PC-9 (cell line): ENCODE data around the gene TBL1Y. TPM values are rescaled to one million over a fixed set of nuclear protein-coding genes. Genes with fewer than 3 reads are reported as not detected.

Source experiments
- BruUV-seq: library from RNA; stranded (reverse); fragments of 400-500 nt; replicated peaks from 2 replicates; lab custom pipeline; 2021; lab: Mats Ljungman, UMichigan
- CTCF ChIA-PET: fragments of 300-600 bp; sonication (Branson Sonifier 250); formaldehyde crosslinking; loops from one replicate; lab custom pipeline; 2022; ENCODE audit warnings: antibody characterized with exemption; lab: Charles Lee
- POLR2A ChIA-PET: fragments of 300-600 bp; sonication (Branson Sonifier 250); formaldehyde crosslinking; loops from one replicate; lab custom pipeline; 2022; ENCODE audit warnings: antibody characterized with exemption; ENCODE audit not compliant: unreplicated experiment; lab: Charles Lee
- DNase-seq, 2 experiments: peaks; one replicate each; pipeline versions ENCODE4 v3.0.0 to v3.0.0-alpha.2; 2015 to 2022; ENCODE audit warnings: mixed read lengths in 1 of 2
- H2AFZ ChIP-seq: fragments of 200-600 bp; sonication (generic); 2 replicates; pipeline ENCODE4 v1.8.1; 2017; ENCODE audit warnings: antibody characterized with exemption
- H3F3A ChIP-seq: fragments of 200-600 bp; sonication (generic); 2 replicates; pipeline ENCODE4 v1.8.1; 2017; ENCODE audit warnings: antibody characterized with exemption, mild to moderate bottlenecking, low read depth; ENCODE audit not compliant: insufficient read depth
- H3K27ac ChIP-seq: fragments of 200-600 bp; sonication (generic); 2 replicates; pipeline ENCODE4 v1.6.1; 2016; ENCODE audit warnings: mixed run types
- H3K27me3 ChIP-seq: fragments of 200-600 bp; sonication (generic); 2 replicates; pipeline ENCODE4 v1.6.1; 2016; ENCODE audit warnings: low read depth, mixed run types; ENCODE audit not compliant: insufficient read depth
- H3K36me3 ChIP-seq: fragments of 200-600 bp; sonication (generic); 2 replicates; pipeline ENCODE4 v1.6.1; 2016; ENCODE audit warnings: low read depth, mixed run types
- H3K4me1 ChIP-seq: fragments of 200-600 bp; sonication (generic); replicated peaks from 2 replicates; pipeline ENCODE4 v1.6.1; 2016; ENCODE audit warnings: mixed run types; ENCODE audit not compliant: insufficient read depth
- H3K4me2 ChIP-seq: fragments of 200-600 bp; sonication (generic); 2 replicates; pipeline ENCODE4 v1.6.1; 2017; ENCODE audit warnings: mixed run types
- H3K4me3 ChIP-seq: fragments of 200-600 bp; sonication (generic); 2 replicates; pipeline ENCODE4 v1.6.1; 2016; ENCODE audit warnings: mixed run types
- H3K79me2 ChIP-seq: fragments of 200-600 bp; sonication (generic); 2 replicates; pipeline ENCODE4 v1.6.1; 2017; ENCODE audit warnings: low read depth, mixed run types
- H3K9me2 ChIP-seq: fragments of 200-600 bp; sonication (generic); 2 replicates; pipeline ENCODE4 v1.8.1; 2017; ENCODE audit warnings: mild to moderate bottlenecking; ENCODE audit not compliant: insufficient read depth
- H3K9me3 ChIP-seq: fragments of 200-600 bp; sonication (generic); 2 replicates; pipeline ENCODE4 v1.8.1; 2016; ENCODE audit warnings: low read depth; ENCODE audit not compliant: insufficient read depth
- H4K20me1 ChIP-seq: fragments of 200-600 bp; sonication (generic); 2 replicates; pipeline ENCODE4 v1.8.1; 2017; ENCODE audit not compliant: insufficient read depth
- EZH2 ChIP-seq: fragments of 200-600 bp; sonication (generic); IDR thresholded peaks from 2 replicates; pipeline ENCODE4 v1.8.0; 2017; ENCODE audit warnings: antibody characterized with exemption, low read depth
- intact Hi-C: fragments of 100-400 bp; cut with micrococcal nuclease; formaldehyde crosslinking; loops from one replicate; pipeline ENCODE4 v1.10.0; 2022; ENCODE audit not compliant: unreplicated experiment
- total RNA-seq: library from RNA; stranded (reverse); gene quantifications from 2 replicates; pipeline ENCODE4 v1.2.3, GENCODE V29; 2021
- TF ChIP-seq, protein P1 (sequence below): fragments of 200-600 bp; sonication (generic); conservative IDR thresholded peaks from 2 replicates; pipeline ENCODE4 v1.6.1; 2017; ENCODE audit warnings: mixed run types, antibody characterized with exemption, mild to moderate bottlenecking, moderate library complexity

TBL1Y gene
- total RNA-seq, 1 experiment from 2014 or later: not detected

DNA sequence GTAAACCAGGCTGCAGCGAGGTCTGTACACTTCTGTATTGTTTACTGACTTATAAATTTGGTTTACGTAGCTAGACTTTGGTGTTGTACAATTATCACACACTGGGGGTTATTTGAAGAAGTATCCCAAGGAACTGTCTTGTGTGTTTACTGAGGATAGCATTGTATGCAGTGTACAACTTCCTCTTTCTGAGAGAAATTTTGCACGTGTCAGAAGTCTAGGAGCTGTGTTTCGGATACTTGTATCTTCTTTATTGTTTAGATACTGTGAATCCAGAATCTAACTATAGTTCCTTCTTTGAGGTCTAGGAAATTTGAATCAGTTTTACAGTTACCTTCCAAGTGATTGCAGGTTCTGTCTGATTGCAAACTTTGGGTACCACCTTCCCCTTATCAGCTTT, 64.5 kb downstream of the TBL1Y start:
- CTCF ChIA-PET: no interaction called here
- BruUV-seq: no TSS peak
- Histone ChIP-seq H2AFZ (no peak overlapping the region), H3K9me3 (no peaks in the 10 kb centered on the region), H3K79me2 (no peaks in the 10 kb centered on the region), H3K27ac (no peak overlapping the region), H4K20me1 (no peaks in the 10 kb centered on the region), H3K9me2 (no peaks in the 10 kb centered on the region), H3K27me3 (no peaks in the 10 kb centered on the region), H3K4me1 (no peaks in the 10 kb centered on the region), H3K4me3 (no peak overlapping the region), H3F3A (no peaks in the 10 kb centered on the region), H3K4me2 (no peak overlapping the region), H3K36me3 (no peaks in the 10 kb centered on the region)
- DNase-seq: no peak
- intact Hi-C loops: no loop called here
- POLR2A ChIA-PET: no interaction called here
- no peak for TF ChIP-seq EZH2
- TF ChIP-seq, protein P1, sequence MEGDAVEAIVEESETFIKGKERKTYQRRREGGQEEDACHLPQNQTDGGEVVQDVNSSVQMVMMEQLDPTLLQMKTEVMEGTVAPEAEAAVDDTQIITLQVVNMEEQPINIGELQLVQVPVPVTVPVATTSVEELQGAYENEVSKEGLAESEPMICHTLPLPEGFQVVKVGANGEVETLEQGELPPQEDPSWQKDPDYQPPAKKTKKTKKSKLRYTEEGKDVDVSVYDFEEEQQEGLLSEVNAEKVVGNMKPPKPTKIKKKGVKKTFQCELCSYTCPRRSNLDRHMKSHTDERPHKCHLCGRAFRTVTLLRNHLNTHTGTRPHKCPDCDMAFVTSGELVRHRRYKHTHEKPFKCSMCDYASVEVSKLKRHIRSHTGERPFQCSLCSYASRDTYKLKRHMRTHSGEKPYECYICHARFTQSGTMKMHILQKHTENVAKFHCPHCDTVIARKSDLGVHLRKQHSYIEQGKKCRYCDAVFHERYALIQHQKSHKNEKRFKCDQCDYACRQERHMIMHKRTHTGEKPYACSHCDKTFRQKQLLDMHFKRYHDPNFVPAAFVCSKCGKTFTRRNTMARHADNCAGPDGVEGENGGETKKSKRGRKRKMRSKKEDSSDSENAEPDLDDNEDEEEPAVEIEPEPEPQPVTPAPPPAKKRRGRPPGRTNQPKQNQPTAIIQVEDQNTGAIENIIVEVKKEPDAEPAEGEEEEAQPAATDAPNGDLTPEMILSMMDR: no peak

DNA sequence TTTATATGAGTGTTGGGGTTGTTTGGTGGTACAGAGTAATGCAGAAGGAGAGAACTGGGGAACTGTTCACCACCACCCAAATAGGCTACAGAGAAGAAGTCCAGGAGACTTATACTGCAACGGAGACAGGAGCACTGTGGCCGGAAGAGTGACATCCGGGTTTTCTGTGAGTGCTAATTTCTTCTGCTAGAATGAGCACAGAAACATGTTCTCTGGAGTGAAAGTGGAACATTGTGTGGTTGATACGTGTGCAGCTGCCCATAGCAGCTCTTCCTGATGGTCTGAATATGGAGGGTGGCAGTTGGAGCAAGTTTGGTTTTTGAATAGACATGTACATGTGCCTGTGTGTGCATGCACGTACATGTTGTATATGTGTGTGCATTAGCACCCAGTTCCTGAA, 67.3 kb downstream of the TBL1Y start:
- H3K4me2 ChIP-seq: no peak overlapping the region
- no peaks in the 10 kb centered on the region for H3K9me3 ChIP-seq
- H3K27me3 ChIP-seq: no peaks in the 10 kb centered on the region
- ChIA-PET POLR2A (no interaction called here), CTCF (no interaction called here)
- BruUV-seq: no TSS peak
- H3K9me2 ChIP-seq: no peaks in the 10 kb centered on the region
- TF ChIP-seq, protein P1: no peak
- TF ChIP-seq EZH2: no peak
- no peak overlapping the region for H3K4me3 ChIP-seq
- H4K20me1 ChIP-seq: no peaks in the 10 kb centered on the region
- no peak overlapping the region for H2AFZ ChIP-seq
- no peaks in the 10 kb centered on the region for H3K4me1 ChIP-seq
- H3K79me2 ChIP-seq: no peaks in the 10 kb centered on the region
- no peaks in the 10 kb centered on the region for H3F3A ChIP-seq
- intact Hi-C loops: no loop called here
- H3K27ac ChIP-seq: no peak overlapping the region
- no peak for DNase-seq
- H3K36me3 ChIP-seq: no peaks in the 10 kb centered on the region

DNA sequence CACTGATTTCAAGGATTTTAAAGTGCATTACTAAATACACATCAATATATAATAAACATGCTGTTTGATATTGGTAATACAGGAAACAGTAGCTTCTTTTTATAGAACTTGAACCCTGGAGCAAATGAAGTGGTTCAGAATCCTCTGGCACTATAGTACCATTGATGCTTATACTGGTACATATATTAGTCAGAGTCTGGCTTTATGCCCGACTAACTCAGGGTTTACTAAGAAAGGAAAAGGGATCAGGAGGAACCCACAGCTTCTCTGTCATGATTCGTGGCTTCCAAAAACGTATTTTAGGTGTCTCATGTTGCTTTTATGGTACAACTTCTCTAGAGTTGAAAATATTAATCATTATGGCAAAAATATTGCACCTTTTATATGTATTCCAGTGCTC, 72.7 kb downstream of the TBL1Y start:
- H3F3A ChIP-seq: no peaks in the 10 kb centered on the region
- H3K27ac ChIP-seq: no peak overlapping the region
- no peak overlapping the region for H2AFZ ChIP-seq
- POLR2A ChIA-PET: no interaction called here
- intact Hi-C loops: no loop called here
- H3K4me2 ChIP-seq: no peak overlapping the region
- no peaks in the 10 kb centered on the region for H4K20me1 ChIP-seq
- BruUV-seq: no TSS peak
- H3K27me3 ChIP-seq: no peaks in the 10 kb centered on the region
- H3K36me3 ChIP-seq: no peaks in the 10 kb centered on the region
- TF ChIP-seq EZH2: no peak
- TF ChIP-seq, protein P1: no peak
- H3K9me2 ChIP-seq: no peaks in the 10 kb centered on the region
- H3K79me2 ChIP-seq: no peaks in the 10 kb centered on the region
- H3K9me3 ChIP-seq: no peaks in the 10 kb centered on the region
- CTCF ChIA-PET: no interaction called here
- DNase-seq: no peak
- H3K4me1 ChIP-seq: no peaks in the 10 kb centered on the region
- H3K4me3 ChIP-seq: no peak overlapping the region
